LNCaP clone FGC (cell line): ENCODE data around the gene NCOA5.

Experiments
- DNase-seq: peaks from one replicate; pipeline ENCODE4 v3.0.0-alpha.2; 2011; ENCODE audit warnings: low read depth
- H3K4me3 ChIP-seq: 2 replicates; pipeline ENCODE4 v1.5.1; 2011; ENCODE audit warnings: mild to moderate bottlenecking, low read depth, low read length, control low read depth
- TF ChIP-seq, protein P1 (sequence below): IDR thresholded peaks from 2 replicates; pipeline ENCODE4 v1.5.1; 2012; ENCODE audit warnings: mild to moderate bottlenecking; ENCODE audit not compliant: control insufficient read depth, insufficient read depth; ENCODE audit errors: extremely low read depth

The NCOA5 gene

DNA sequence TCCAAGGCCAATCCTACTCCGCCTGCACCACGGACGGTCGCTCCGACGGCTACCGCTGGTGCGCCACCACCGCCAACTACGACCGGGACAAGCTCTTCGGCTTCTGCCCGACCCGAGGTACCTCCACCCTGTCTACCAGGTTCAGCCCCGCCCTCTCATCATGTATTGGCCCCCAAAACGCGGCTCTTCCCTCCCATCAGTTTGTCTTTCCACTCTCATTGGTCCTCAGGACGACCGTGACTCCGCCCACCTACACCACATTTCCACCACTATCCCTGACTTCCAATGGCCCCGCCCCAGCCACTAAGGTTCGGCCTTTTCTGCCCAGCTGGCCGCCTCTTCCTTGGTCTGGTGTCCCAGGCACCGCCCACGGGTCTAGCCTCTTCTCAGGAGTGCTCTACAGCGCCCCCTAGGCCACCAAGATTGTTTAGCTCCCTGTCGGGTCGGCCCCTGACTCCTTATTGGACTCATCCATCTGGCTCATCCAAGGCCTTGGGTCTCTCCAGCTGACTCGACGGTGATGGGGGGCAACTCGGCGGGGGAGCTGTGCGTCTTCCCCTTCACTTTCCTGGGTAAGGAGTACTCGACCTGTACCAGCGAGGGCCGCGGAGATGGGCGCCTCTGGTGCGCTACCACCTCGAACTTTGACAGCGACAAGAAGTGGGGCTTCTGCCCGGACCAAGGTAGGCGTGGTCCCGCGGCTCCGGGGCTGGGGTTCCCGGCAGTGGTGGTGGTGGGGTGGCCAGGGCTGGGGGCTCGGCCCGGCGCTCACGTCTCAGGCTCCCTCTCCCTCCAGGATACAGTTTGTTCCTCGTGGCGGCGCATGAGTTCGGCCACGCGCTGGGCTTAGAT lies 77.9 kb downstream of the NCOA5 start:
- TF ChIP-seq, protein P1, sequence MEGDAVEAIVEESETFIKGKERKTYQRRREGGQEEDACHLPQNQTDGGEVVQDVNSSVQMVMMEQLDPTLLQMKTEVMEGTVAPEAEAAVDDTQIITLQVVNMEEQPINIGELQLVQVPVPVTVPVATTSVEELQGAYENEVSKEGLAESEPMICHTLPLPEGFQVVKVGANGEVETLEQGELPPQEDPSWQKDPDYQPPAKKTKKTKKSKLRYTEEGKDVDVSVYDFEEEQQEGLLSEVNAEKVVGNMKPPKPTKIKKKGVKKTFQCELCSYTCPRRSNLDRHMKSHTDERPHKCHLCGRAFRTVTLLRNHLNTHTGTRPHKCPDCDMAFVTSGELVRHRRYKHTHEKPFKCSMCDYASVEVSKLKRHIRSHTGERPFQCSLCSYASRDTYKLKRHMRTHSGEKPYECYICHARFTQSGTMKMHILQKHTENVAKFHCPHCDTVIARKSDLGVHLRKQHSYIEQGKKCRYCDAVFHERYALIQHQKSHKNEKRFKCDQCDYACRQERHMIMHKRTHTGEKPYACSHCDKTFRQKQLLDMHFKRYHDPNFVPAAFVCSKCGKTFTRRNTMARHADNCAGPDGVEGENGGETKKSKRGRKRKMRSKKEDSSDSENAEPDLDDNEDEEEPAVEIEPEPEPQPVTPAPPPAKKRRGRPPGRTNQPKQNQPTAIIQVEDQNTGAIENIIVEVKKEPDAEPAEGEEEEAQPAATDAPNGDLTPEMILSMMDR, result peak; percentile 21; the same call in 1 of the 2 replicates

More for the DNA sequence above, 77.9 kb downstream of the NCOA5 start:
- H3K4me3 ChIP-seq, result no peak overlapping the region
- no peak for DNase-seq
